ENCODE measurements around the gene NRIP1. TPM values are rescaled to one million over a fixed set of nuclear protein-coding genes. Genes with fewer than 3 reads are reported as not detected.

The NRIP1 gene
- total and polyA plus RNA-seq, 2 experiments from 2014 or later, result 12.5 to 31.2 TPM

GRCh38 chr21:14979264-14979663 lies 85.5 kb downstream of the NRIP1 start:
- no peak for TF ChIP-seq EZH2 (IDR thresholded peaks at IDR 0.05; ENCODE audit: insufficient read depth, poor library complexity, severe bottlenecking)
- no peak for TF ChIP-seq EZH2phosphoT487 (IDR thresholded peaks at IDR 0.05; ENCODE audit: insufficient read depth, low read depth)
- Histone ChIP-seq H3K4me2 (ENCODE audit: unreplicated experiment) (no peak overlapping the region), H3K4me3 (no peak overlapping the region), H3K9ac (no peak overlapping the region), H2AFZ (no peak overlapping the region), H3K36me3 (ENCODE audit: low read depth) (peaks cover 17% of the 10 kb centered on the region; the same call in 1 of the 2 replicates), H3K9me2 (ENCODE audit: insufficient read depth) (no peaks in the 10 kb centered on the region), H3K4me1 (ENCODE audit: insufficient read depth) (peaks cover 15% of the 10 kb centered on the region; the same call in 1 of the 2 replicates), H3K79me2 (ENCODE audit: insufficient read depth) (peaks cover 100% of the 10 kb centered on the region), H3K9me3 (ENCODE audit: low read depth) (no peaks in the 10 kb centered on the region), H3F3A (ENCODE audit: insufficient read depth) (0 out of 2 replicates have a peak, but pooled peaks cover 9% of the 10 kb centered on the region), H4K20me1 (ENCODE audit: insufficient read depth) (no peaks in the 10 kb centered on the region), H3K27ac (no peak overlapping the region), H3K27me3 (replicated peaks; ENCODE audit: insufficient read depth) (no peaks in the 10 kb centered on the region)
- in situ Hi-C loops (cut with MboI), result no loop called here
- no peak for DNase-seq

GRCh38 chr21:14977814-14978213 lies 87.0 kb downstream of the NRIP1 start:
- Histone ChIP-seq H3K4me3 (no peak overlapping the region), H3K79me2 (ENCODE audit: insufficient read depth) (peaks cover 100% of the 10 kb centered on the region), H3K36me3 (ENCODE audit: low read depth) (0 out of 2 replicates have a peak, but pooled peaks cover 11% of the 10 kb centered on the region), H3K27me3 (replicated peaks; ENCODE audit: insufficient read depth) (no peaks in the 10 kb centered on the region), H3K27ac (no peak overlapping the region), H3K4me2 (ENCODE audit: unreplicated experiment) (no peak overlapping the region), H3K4me1 (ENCODE audit: insufficient read depth) (peaks cover 15% of the 10 kb centered on the region; the same call in 1 of the 2 replicates), H3K9me3 (ENCODE audit: low read depth) (no peaks in the 10 kb centered on the region), H3F3A (ENCODE audit: insufficient read depth) (peaks cover 13% of the 10 kb centered on the region; the same call in 1 of the 2 replicates), H2AFZ (no peak overlapping the region), H4K20me1 (ENCODE audit: insufficient read depth) (no peaks in the 10 kb centered on the region), H3K9me2 (ENCODE audit: insufficient read depth) (no peaks in the 10 kb centered on the region), H3K9ac (no peak overlapping the region)
- in situ Hi-C loops (cut with MboI), result no loop called here
- WGBS, 2 experiments (ENCODE audit: low coverage in 1 of 2, low lambda C conversion rate in 2 of 2, missing lambda C conversion rate in 2 of 2), result 94 to 98% methylated on average over 5 of the region's 5 CpGs
- DNase-seq, result no peak
- TF ChIP-seq EZH2phosphoT487 (IDR thresholded peaks at IDR 0.05; ENCODE audit: insufficient read depth, low read depth) (no peak), EZH2 (IDR thresholded peaks at IDR 0.05; ENCODE audit: insufficient read depth, poor library complexity, severe bottlenecking) (no peak)

GRCh38 chr21:14975136-14975919 lies 89.5 kb downstream of the NRIP1 start:
- H3K36me3 ChIP-seq (ENCODE audit: low read depth), result 0 out of 2 replicates have a peak, but pooled peaks cover 11% of the 10 kb centered on the region
- 71 to 72% methylated on average over 6 of the region's 6 CpGs for WGBS, 2 experiments (ENCODE audit: low coverage in 1 of 2, low lambda C conversion rate in 2 of 2, missing lambda C conversion rate in 2 of 2)
- peaks cover 15% of the 10 kb centered on the region; the same call in 1 of the 2 replicates for H3K4me1 ChIP-seq (ENCODE audit: insufficient read depth)
- H3K79me2 ChIP-seq (ENCODE audit: insufficient read depth), result peaks cover 100% of the 10 kb centered on the region
- H3K9ac ChIP-seq, result no peak overlapping the region
- no peak overlapping the region for H3K27ac ChIP-seq
- H3K27me3 ChIP-seq (replicated peaks; ENCODE audit: insufficient read depth), result no peaks in the 10 kb centered on the region
- no peak overlapping the region for H2AFZ ChIP-seq
- H3K9me3 ChIP-seq (ENCODE audit: low read depth), result no peaks in the 10 kb centered on the region
- TF ChIP-seq EZH2phosphoT487 (IDR thresholded peaks at IDR 0.05; ENCODE audit: insufficient read depth, low read depth) (no peak), EZH2 (IDR thresholded peaks at IDR 0.05; ENCODE audit: insufficient read depth, poor library complexity, severe bottlenecking) (no peak)
- H3K4me3 ChIP-seq, result no peak overlapping the region
- DNase-seq, result peak; percentile 16
- no peaks in the 10 kb centered on the region for H4K20me1 ChIP-seq (ENCODE audit: insufficient read depth)
- no peaks in the 10 kb centered on the region for H3K9me2 ChIP-seq (ENCODE audit: insufficient read depth)
- H3K4me2 ChIP-seq (ENCODE audit: unreplicated experiment), result no peak overlapping the region
- peaks cover 21% of the 10 kb centered on the region; the same call in 1 of the 2 replicates for H3F3A ChIP-seq (ENCODE audit: insufficient read depth)
- in situ Hi-C loops (cut with MboI), result no loop called here

GRCh38 chr21:14972678-14973077 lies 92.1 kb downstream of the NRIP1 start:
- Histone ChIP-seq H2AFZ (no peak overlapping the region), H3F3A (ENCODE audit: insufficient read depth) (peaks cover 32% of the 10 kb centered on the region; the same call in 1 of the 2 replicates), H3K4me1 (ENCODE audit: insufficient read depth) (peaks cover 31% of the 10 kb centered on the region), H4K20me1 (ENCODE audit: insufficient read depth) (no peaks in the 10 kb centered on the region), H3K9ac (no peak overlapping the region), H3K9me3 (ENCODE audit: low read depth) (no peaks in the 10 kb centered on the region), H3K4me3 (no peak overlapping the region), H3K36me3 (ENCODE audit: low read depth) (peaks cover 11% of the 10 kb centered on the region; the same call in 1 of the 2 replicates), H3K27me3 (replicated peaks; ENCODE audit: insufficient read depth) (no peaks in the 10 kb centered on the region), H3K79me2 (ENCODE audit: insufficient read depth) (peaks cover 93% of the 10 kb centered on the region), H3K27ac (no peak overlapping the region), H3K4me2 (ENCODE audit: unreplicated experiment) (no peak overlapping the region), H3K9me2 (ENCODE audit: insufficient read depth) (no peaks in the 10 kb centered on the region)
- WGBS, 2 experiments (ENCODE audit: low coverage in 1 of 2, low lambda C conversion rate in 2 of 2, missing lambda C conversion rate in 2 of 2), result 96 to 99% methylated on average over 6 of the region's 6 CpGs
- no peak for TF ChIP-seq EZH2phosphoT487 (IDR thresholded peaks at IDR 0.05; ENCODE audit: insufficient read depth, low read depth)
- no peak for TF ChIP-seq EZH2 (IDR thresholded peaks at IDR 0.05; ENCODE audit: insufficient read depth, poor library complexity, severe bottlenecking)
- DNase-seq, result no peak
- in situ Hi-C loops (cut with MboI), result no loop called here

All from GM23248 (cell line).